Stimulated activated CD4-positive, alpha-beta T cell treated with anti-CD3 and anti-CD28 coated beads, Interleukin-12 subunit alpha, Interleukin-12 subunit beta, amount 100 ng/mL, for 48 hours (primary cell): ENCODE data around the gene TMTC2.
"Not testable (repeated sequence)": the region's sequence is repeated elsewhere in the genome, so short reads cannot be mapped to it uniquely, and the experiment has no call there.

ENCODE experiments used
- DNase-seq, 3 donors: peaks; one replicate each; pipeline ENCODE4 v3.0.0-alpha.2; 2020; ENCODE audit warnings: low read depth in 2 of 3, low spot score in 1 of 3

Gene TMTC2

GRCh38 chr12:82725741-82726140, 39.0 kb downstream of the TMTC2 start:
- DNase-seq: no peak

- no peak for DNase-seq
These were observed 41.2 kb downstream of the TMTC2 start for GRCh38 chr12:82727886-82728285.

- DNase-seq: no peak
These were observed 42.0 kb downstream of the TMTC2 start for GRCh38 chr12:82728710-82729109.

GRCh38 chr12:82730953-82731459, 44.3 kb downstream of the TMTC2 start:
- no peak for DNase-seq

- DNase-seq: no peak
These were observed 53.7 kb downstream of the TMTC2 start for GRCh38 chr12:82740129-82741000.

GRCh38 chr12:82745063-82745674, 58.5 kb downstream of the TMTC2 start:
- DNase-seq: no peak

GRCh38 chr12:82745807-82746206, 59.1 kb downstream of the TMTC2 start:
- DNase-seq: no peak

- DNase-seq: no peak
These were observed 60.0 kb downstream of the TMTC2 start for GRCh38 chr12:82746668-82747067.

- DNase-seq: no peak
These were observed 62.3 kb downstream of the TMTC2 start for GRCh38 chr12:82749015-82749414.

GRCh38 chr12:82754856-82755255, 68.2 kb downstream of the TMTC2 start:
- DNase-seq: no peak

- no peak for DNase-seq
These were observed 69.6 kb downstream of the TMTC2 start for GRCh38 chr12:82756303-82756702.

GRCh38 chr12:82757059-82757458, 70.4 kb downstream of the TMTC2 start:
- DNase-seq: no peak

GRCh38 chr12:82757656-82758055, 71.0 kb downstream of the TMTC2 start:
- no peak for DNase-seq

GRCh38 chr12:82758749-82759330, 72.1 kb downstream of the TMTC2 start:
- DNase-seq: no peak

GRCh38 chr12:82760423-82760822, 73.7 kb downstream of the TMTC2 start:
- no peak for DNase-seq

- not testable (repeated sequence) for DNase-seq
These were observed 78.5 kb downstream of the TMTC2 start for GRCh38 chr12:82765206-82765605.

GRCh38 chr12:82765971-82766705, 79.4 kb downstream of the TMTC2 start:
- DNase-seq: no peak

GRCh38 chr12:82774666-82775065, 88.0 kb downstream of the TMTC2 start:
- no peak for DNase-seq

GRCh38 chr12:82780517-82780916, 93.8 kb downstream of the TMTC2 start:
- DNase-seq: no peak

- DNase-seq: no peak
These were observed 94.7 kb downstream of the TMTC2 start for GRCh38 chr12:82781309-82781997.

- no peak for DNase-seq
These were observed 96.7 kb downstream of the TMTC2 start for GRCh38 chr12:82783435-82783834.
